ENCODE results near the gene TMEM184B. TPM values are rescaled to one million over a fixed set of nuclear protein-coding genes. Genes with fewer than 3 reads are reported as not detected.

TMEM184B gene
- polyA plus RNA-seq, 1 donor (not counting 4 experiments of a cell fraction or from before 2014, with no cell fraction given): 18.8 TPM

GRCh38 chr22:38248280-38248679 lies 24.5 kb downstream of the TMEM184B start:
- dilution Hi-C loops (cut with MboI; ENCODE audit: extremely low pct_ligation_motif_present, low sequenced_read_pairs): no loop called here
- Histone ChIP-seq H4K20me1 (ENCODE audit: control insufficient read depth, extremely low read depth, insufficient read depth, low read length) (peaks cover 8% of the 10 kb centered on the region), H3K4me1 (ENCODE audit: control insufficient read depth, extremely low read depth, insufficient read depth, low read length) (peaks cover 10% of the 10 kb centered on the region), H3K4me2 (ENCODE audit: control insufficient read depth, extremely low read depth, insufficient read depth, low read depth, low read length) (no peak overlapping the region), H3K79me2 (ENCODE audit: control insufficient read depth, insufficient read depth, low read length) (peaks cover 40% of the 10 kb centered on the region), H3K27ac (ENCODE audit: control insufficient read depth, insufficient read depth, low read length) (no peak overlapping the region), H3K36me3 (ENCODE audit: control insufficient read depth in 2 of 2, extremely low read depth in 1 of 2, insufficient read depth in 2 of 2, low read length in 2 of 2) (peaks cover 27 to 29% of the 10 kb centered on the region in 2 experiments), H3K9me1 (ENCODE audit: control insufficient read depth, extremely low read depth, insufficient read depth, low read length) (no peaks in the 10 kb centered on the region), H3K9ac (ENCODE audit: control insufficient read depth, extremely low read depth, insufficient read depth, low read length) (no peak overlapping the region), H2AFZ (ENCODE audit: control insufficient read depth, low read length) (no peak overlapping the region), H3K9me3 (ENCODE audit: control insufficient read depth, low read depth, low read length) (no peaks in the 10 kb centered on the region), H3K4me3 (ENCODE audit: control insufficient read depth in 2 of 3, extremely low read depth in 1 of 3, insufficient read depth in 2 of 3, low read depth in 1 of 3, low read length in 3 of 3) (no peak overlapping the region), H3K27me3 (ENCODE audit: control insufficient read depth, extremely low read depth, insufficient read depth, low read length) (no peaks in the 10 kb centered on the region)
- TF ChIP-seq CTCF (optimal IDR thresholded peaks at IDR 0.05 in 1 of 3, IDR thresholded peaks at IDR 0.05 in 1 of 3, conservative IDR thresholded peaks at IDR 0.05 in 1 of 3; ENCODE audit: extremely low read depth in 1 of 3, insufficient read depth in 2 of 3, low read length in 3 of 3) (no peak), EZH2 (IDR thresholded peaks at IDR 0.05; ENCODE audit: low read length) (no peak)
- no peak for DNase-seq (ENCODE audit: low read depth, low spot score)
- FAIRE-seq: no peak

GRCh38 chr22:38247713-38248112 lies 25.1 kb downstream of the TMEM184B start:
- Histone ChIP-seq H2AFZ (ENCODE audit: control insufficient read depth, low read length) (no peak overlapping the region), H3K36me3 (ENCODE audit: control insufficient read depth in 2 of 2, extremely low read depth in 1 of 2, insufficient read depth in 2 of 2, low read length in 2 of 2) (peaks cover 27 to 29% of the 10 kb centered on the region in 2 experiments), H4K20me1 (ENCODE audit: control insufficient read depth, extremely low read depth, insufficient read depth, low read length) (peaks cover 8% of the 10 kb centered on the region), H3K9me3 (ENCODE audit: control insufficient read depth, low read depth, low read length) (no peaks in the 10 kb centered on the region), H3K9me1 (ENCODE audit: control insufficient read depth, extremely low read depth, insufficient read depth, low read length) (no peaks in the 10 kb centered on the region), H3K27me3 (ENCODE audit: control insufficient read depth, extremely low read depth, insufficient read depth, low read length) (no peaks in the 10 kb centered on the region), H3K79me2 (ENCODE audit: control insufficient read depth, insufficient read depth, low read length) (peaks cover 39% of the 10 kb centered on the region), H3K27ac (ENCODE audit: control insufficient read depth, insufficient read depth, low read length) (no peak overlapping the region), H3K4me2 (ENCODE audit: control insufficient read depth, extremely low read depth, insufficient read depth, low read depth, low read length) (no peak overlapping the region), H3K9ac (ENCODE audit: control insufficient read depth, extremely low read depth, insufficient read depth, low read length) (no peak overlapping the region), H3K4me3 (ENCODE audit: control insufficient read depth in 2 of 3, extremely low read depth in 1 of 3, insufficient read depth in 2 of 3, low read depth in 1 of 3, low read length in 3 of 3) (no peak overlapping the region), H3K4me1 (ENCODE audit: control insufficient read depth, extremely low read depth, insufficient read depth, low read length) (peaks cover 15% of the 10 kb centered on the region)
- dilution Hi-C loops (cut with MboI; ENCODE audit: extremely low pct_ligation_motif_present, low sequenced_read_pairs): no loop called here
- TF ChIP-seq EZH2 (IDR thresholded peaks at IDR 0.05; ENCODE audit: low read length) (no peak), CTCF (optimal IDR thresholded peaks at IDR 0.05 in 1 of 3, IDR thresholded peaks at IDR 0.05 in 1 of 3, conservative IDR thresholded peaks at IDR 0.05 in 1 of 3; ENCODE audit: extremely low read depth in 1 of 3, insufficient read depth in 2 of 3, low read length in 3 of 3) (no peak)
- DNase-seq (ENCODE audit: low read depth, low spot score) (no peak), FAIRE-seq (no peak)

Data from keratinocyte (primary cell).